SK-N-SH treated with all-trans-retinoic acid at 6 μM for 48 hours (cell line): ENCODE data around the gene FBXL13.

Experiments used
- ATAC-seq: fragments of 200-7000 bp; cut with Tn5 transposase; 3 replicates; pipeline ENCODE4 v1.9.1; 2020; ENCODE audit warnings: mild to moderate bottlenecking, moderate library complexity
- ARNTL ChIP-seq: fragments of 450-650 bp; formaldehyde crosslinking; IDR thresholded peaks from 2 replicates; pipeline ENCODE4 v1.5.0; 2020; ENCODE audit warnings: low read depth, mild to moderate bottlenecking, moderate library complexity, borderline replicate concordance
- BACH2 ChIP-seq: fragments of 250-450 bp; sonication (Bioruptor Pico); IDR thresholded peaks from 2 replicates; pipeline ENCODE4 v1.9.0; 2021; ENCODE audit warnings: mild to moderate bottlenecking, borderline replicate concordance
- CSDC2 ChIP-seq: fragments of 250-450 bp; sonication (Bioruptor Pico); IDR thresholded peaks from 2 replicates; pipeline ENCODE4 v1.5.0; 2020; ENCODE audit warnings: mild to moderate bottlenecking, moderate library complexity
- ESRRG ChIP-seq: fragments of 250-450 bp; sonication (Bioruptor Pico); IDR thresholded peaks from 2 replicates; pipeline ENCODE4 v1.6.1; 2021; ENCODE audit warnings: mild to moderate bottlenecking
- GLIS3 ChIP-seq: fragments of 250-450 bp; sonication (Bioruptor Pico); IDR thresholded peaks from 2 replicates; pipeline ENCODE4 v1.5.0; 2020; ENCODE audit warnings: mild to moderate bottlenecking, moderate library complexity
- ISL1 ChIP-seq: fragments of 250-450 bp; sonication (Bioruptor Pico); IDR thresholded peaks from 2 replicates; pipeline ENCODE4 v2.1.2; 2022; ENCODE audit warnings: mild to moderate bottlenecking, moderate library complexity
- OSR1 ChIP-seq: fragments of 250-450 bp; sonication (Bioruptor Pico); IDR thresholded peaks from 2 replicates; pipeline ENCODE4 v1.8.0; 2022; ENCODE audit warnings: moderate library complexity, mild to moderate bottlenecking, inconsistent platforms
- PPARA ChIP-seq: fragments of 250-450 bp; sonication (Bioruptor Pico); IDR thresholded peaks from 2 replicates; pipeline ENCODE4 v1.5.0; 2020; ENCODE audit warnings: mild to moderate bottlenecking, borderline replicate concordance
- RARB ChIP-seq: fragments of 250-450 bp; sonication (Bioruptor Pico); IDR thresholded peaks from 2 replicates; pipeline ENCODE4 v1.8.0; 2021; ENCODE audit warnings: mild to moderate bottlenecking, moderate library complexity
- SNAI2 ChIP-seq: fragments of 250-450 bp; sonication (Bioruptor Pico); IDR thresholded peaks from 2 replicates; pipeline ENCODE4 v1.5.0; 2020; ENCODE audit warnings: mild to moderate bottlenecking, moderate library complexity
- TCF4 ChIP-seq: fragments of 250-450 bp; sonication (Bioruptor Pico); IDR thresholded peaks from 2 replicates; pipeline ENCODE4 v1.8.0; 2021; ENCODE audit warnings: mild to moderate bottlenecking, moderate library complexity, borderline replicate concordance
- TOX ChIP-seq: fragments of 250-450 bp; sonication (Bioruptor Pico); IDR thresholded peaks from 2 replicates; pipeline ENCODE4 v1.8.0; 2021; ENCODE audit warnings: mild to moderate bottlenecking, moderate library complexity, borderline replicate concordance
- ZC3H10 ChIP-seq: fragments of 250-450 bp; sonication (Bioruptor Pico); IDR thresholded peaks from 2 replicates; pipeline ENCODE4 v1.5.1; 2021; ENCODE audit warnings: mild to moderate bottlenecking, moderate library complexity
- ZFP3 ChIP-seq: fragments of 250-450 bp; sonication (Bioruptor Pico); IDR thresholded peaks from 2 replicates; pipeline ENCODE4 v1.5.0; 2020; ENCODE audit warnings: mild to moderate bottlenecking, moderate library complexity
- ZFP30 ChIP-seq: fragments of 450-650 bp; formaldehyde crosslinking; IDR thresholded peaks from 2 replicates; pipeline ENCODE4 v1.5.0; 2022; ENCODE audit warnings: mild to moderate bottlenecking, moderate library complexity
- ZNF565 ChIP-seq: fragments of 450-650 bp; formaldehyde crosslinking; conservative IDR thresholded peaks from 2 replicates; pipeline ENCODE4 v1.5.0; 2020; ENCODE audit warnings: low read depth, mild to moderate bottlenecking, moderate library complexity
- ZNF70 ChIP-seq: fragments of 450-650 bp; formaldehyde crosslinking; IDR thresholded peaks from 2 replicates; pipeline ENCODE4 v1.5.0; 2020; ENCODE audit warnings: mild to moderate bottlenecking, moderate library complexity
- ZNF8 ChIP-seq: fragments of 450-650 bp; formaldehyde crosslinking; IDR thresholded peaks from 2 replicates; pipeline ENCODE4 v1.5.0; 2020; ENCODE audit warnings: mild to moderate bottlenecking, moderate library complexity
- TF ChIP-seq, protein P1 (sequence below): fragments of 250-450 bp; sonication (Bioruptor Pico); IDR thresholded peaks from 2 replicates; pipeline ENCODE4 v1.5.0; 2020; ENCODE audit warnings: mild to moderate bottlenecking, moderate library complexity
- TF ChIP-seq, protein P2 (sequence below): fragments of 250-450 bp; sonication (Bioruptor Pico); IDR thresholded peaks from 2 replicates; pipeline ENCODE4 v1.5.1; 2021; ENCODE audit warnings: mild to moderate bottlenecking, moderate library complexity
- TF ChIP-seq, protein P3 (sequence below): fragments of 250-450 bp; sonication (Bioruptor Pico); IDR thresholded peaks from 2 replicates; pipeline ENCODE4 v1.5.1; 2020; ENCODE audit warnings: low read depth, mild to moderate bottlenecking, moderate library complexity
- TF ChIP-seq, protein P4 (sequence below): fragments of 250-450 bp; sonication (Bioruptor Pico); IDR thresholded peaks from 2 replicates; pipeline ENCODE4 v1.8.0; 2020; ENCODE audit warnings: mild to moderate bottlenecking, moderate library complexity, borderline replicate concordance

FBXL13 gene

DNA sequence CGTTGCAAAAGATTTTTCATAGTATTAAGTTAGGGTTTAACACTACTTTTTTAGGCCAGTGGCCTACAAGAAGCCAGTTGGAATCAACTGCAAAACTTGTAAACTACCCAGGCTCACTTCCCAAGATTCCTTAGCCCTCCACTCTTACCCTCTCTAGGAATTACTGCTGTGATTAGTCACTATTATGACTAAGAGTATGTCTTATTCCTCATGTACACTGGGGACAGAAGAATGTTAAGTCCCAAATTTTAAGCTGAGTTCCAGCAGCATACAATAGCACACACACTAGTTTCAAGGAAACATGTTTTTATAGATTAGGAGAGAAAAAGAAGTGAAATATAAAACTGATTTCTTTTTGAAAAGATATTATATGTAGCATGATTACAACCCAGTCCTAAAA lies 42.8 kb downstream of the FBXL13 start:
- TF ChIP-seq ISL1 (CRISPR knock-in tag) (no peak), ZNF70 (no peak), RARB (CRISPR knock-in tag) (no peak), GLIS3 (CRISPR knock-in tag) (no peak), SNAI2 (no peak), OSR1 (no peak), ZNF8 (no peak), ZC3H10 (CRISPR knock-in tag) (no peak), ARNTL (CRISPR knock-in tag) (no peak), ESRRG (CRISPR knock-in tag) (no peak), CSDC2 (CRISPR knock-in tag) (no peak), PPARA (CRISPR knock-in tag) (no peak), BACH2 (no peak), TCF4 (CRISPR knock-in tag) (no peak)
- TF ChIP-seq, protein P1, sequence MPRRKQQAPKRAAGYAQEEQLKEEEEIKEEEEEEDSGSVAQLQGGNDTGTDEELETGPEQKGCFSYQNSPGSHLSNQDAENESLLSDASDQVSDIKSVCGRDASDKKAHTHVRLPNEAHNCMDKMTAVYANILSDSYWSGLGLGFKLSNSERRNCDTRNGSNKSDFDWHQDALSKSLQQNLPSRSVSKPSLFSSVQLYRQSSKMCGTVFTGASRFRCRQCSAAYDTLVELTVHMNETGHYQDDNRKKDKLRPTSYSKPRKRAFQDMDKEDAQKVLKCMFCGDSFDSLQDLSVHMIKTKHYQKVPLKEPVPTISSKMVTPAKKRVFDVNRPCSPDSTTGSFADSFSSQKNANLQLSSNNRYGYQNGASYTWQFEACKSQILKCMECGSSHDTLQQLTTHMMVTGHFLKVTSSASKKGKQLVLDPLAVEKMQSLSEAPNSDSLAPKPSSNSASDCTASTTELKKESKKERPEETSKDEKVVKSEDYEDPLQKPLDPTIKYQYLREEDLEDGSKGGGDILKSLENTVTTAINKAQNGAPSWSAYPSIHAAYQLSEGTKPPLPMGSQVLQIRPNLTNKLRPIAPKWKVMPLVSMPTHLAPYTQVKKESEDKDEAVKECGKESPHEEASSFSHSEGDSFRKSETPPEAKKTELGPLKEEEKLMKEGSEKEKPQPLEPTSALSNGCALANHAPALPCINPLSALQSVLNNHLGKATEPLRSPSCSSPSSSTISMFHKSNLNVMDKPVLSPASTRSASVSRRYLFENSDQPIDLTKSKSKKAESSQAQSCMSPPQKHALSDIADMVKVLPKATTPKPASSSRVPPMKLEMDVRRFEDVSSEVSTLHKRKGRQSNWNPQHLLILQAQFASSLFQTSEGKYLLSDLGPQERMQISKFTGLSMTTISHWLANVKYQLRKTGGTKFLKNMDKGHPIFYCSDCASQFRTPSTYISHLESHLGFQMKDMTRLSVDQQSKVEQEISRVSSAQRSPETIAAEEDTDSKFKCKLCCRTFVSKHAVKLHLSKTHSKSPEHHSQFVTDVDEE (CRISPR knock-in tag): no peak
- TF ChIP-seq, protein P2, sequence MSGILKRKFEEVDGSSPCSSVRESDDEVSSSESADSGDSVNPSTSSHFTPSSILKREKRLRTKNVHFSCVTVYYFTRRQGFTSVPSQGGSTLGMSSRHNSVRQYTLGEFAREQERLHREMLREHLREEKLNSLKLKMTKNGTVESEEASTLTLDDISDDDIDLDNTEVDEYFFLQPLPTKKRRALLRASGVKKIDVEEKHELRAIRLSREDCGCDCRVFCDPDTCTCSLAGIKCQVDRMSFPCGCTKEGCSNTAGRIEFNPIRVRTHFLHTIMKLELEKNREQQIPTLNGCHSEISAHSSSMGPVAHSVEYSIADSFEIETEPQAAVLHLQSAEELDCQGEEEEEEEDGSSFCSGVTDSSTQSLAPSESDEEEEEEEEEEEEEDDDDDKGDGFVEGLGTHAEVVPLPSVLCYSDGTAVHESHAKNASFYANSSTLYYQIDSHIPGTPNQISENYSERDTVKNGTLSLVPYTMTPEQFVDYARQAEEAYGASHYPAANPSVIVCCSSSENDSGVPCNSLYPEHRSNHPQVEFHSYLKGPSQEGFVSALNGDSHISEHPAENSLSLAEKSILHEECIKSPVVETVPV (CRISPR knock-in tag): no peak
- ATAC-seq: no peak; the same call in 2 of the 3 replicates

DNA sequence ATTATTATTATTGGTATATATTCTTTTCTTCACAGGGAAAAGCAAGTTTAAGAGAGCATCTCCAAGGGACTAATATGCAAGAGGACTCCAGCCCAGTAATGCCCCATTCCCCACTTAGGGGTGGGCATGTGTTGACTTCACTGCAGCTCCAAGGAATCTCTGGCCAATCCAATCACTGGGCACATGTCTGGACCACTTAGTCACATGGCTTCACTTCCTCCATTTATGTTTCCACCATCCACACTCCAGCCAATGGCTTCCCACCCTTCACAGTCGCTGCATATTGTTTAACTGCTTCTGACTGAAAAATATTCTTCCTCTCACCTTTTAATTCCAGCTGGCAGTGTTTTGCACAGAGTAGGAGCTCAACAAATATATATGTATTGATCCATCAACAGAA lies 43.6 kb downstream of the FBXL13 start:
- ATAC-seq: no peak

More for the DNA sequence above, 43.6 kb downstream of the FBXL13 start:
- TF ChIP-seq, protein P3, sequence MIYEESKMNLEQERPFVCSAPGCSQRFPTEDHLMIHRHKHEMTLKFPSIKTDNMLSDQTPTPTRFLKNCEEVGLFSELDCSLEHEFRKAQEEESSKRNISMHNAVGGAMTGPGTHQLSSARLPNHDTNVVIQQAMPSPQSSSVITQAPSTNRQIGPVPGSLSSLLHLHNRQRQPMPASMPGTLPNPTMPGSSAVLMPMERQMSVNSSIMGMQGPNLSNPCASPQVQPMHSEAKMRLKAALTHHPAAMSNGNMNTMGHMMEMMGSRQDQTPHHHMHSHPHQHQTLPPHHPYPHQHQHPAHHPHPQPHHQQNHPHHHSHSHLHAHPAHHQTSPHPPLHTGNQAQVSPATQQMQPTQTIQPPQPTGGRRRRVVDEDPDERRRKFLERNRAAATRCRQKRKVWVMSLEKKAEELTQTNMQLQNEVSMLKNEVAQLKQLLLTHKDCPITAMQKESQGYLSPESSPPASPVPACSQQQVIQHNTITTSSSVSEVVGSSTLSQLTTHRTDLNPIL: no peak
- TF ChIP-seq, protein P2 (CRISPR knock-in tag): no peak
- TF ChIP-seq, protein P4, sequence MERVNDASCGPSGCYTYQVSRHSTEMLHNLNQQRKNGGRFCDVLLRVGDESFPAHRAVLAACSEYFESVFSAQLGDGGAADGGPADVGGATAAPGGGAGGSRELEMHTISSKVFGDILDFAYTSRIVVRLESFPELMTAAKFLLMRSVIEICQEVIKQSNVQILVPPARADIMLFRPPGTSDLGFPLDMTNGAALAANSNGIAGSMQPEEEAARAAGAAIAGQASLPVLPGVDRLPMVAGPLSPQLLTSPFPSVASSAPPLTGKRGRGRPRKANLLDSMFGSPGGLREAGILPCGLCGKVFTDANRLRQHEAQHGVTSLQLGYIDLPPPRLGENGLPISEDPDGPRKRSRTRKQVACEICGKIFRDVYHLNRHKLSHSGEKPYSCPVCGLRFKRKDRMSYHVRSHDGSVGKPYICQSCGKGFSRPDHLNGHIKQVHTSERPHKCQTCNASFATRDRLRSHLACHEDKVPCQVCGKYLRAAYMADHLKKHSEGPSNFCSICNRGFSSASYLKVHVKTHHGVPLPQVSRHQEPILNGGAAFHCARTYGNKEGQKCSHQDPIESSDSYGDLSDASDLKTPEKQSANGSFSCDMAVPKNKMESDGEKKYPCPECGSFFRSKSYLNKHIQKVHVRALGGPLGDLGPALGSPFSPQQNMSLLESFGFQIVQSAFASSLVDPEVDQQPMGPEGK (CRISPR knock-in tag): no peak
- TF ChIP-seq ISL1 (CRISPR knock-in tag) (no peak), ZNF565 (CRISPR knock-in tag) (no peak), GLIS3 (CRISPR knock-in tag) (no peak), TOX (no peak), PPARA (CRISPR knock-in tag) (no peak), ZC3H10 (CRISPR knock-in tag) (no peak), CSDC2 (CRISPR knock-in tag) (no peak), ESRRG (CRISPR knock-in tag) (no peak), ARNTL (CRISPR knock-in tag) (no peak), ZFP3 (no peak), BACH2 (no peak), ZFP30 (CRISPR knock-in tag) (no peak), TCF4 (CRISPR knock-in tag) (no peak), SNAI2 (no peak)
- TF ChIP-seq, protein P1 (CRISPR knock-in tag): no peak
